HG03575 (cell line): ENCODE data around the gene BRMS1.
"Not testable (repeated sequence)": the region's sequence is repeated elsewhere in the genome, so short reads cannot be mapped to it uniquely, and the experiment has no call there.

Experiments
- ATAC-seq: cut with Tn5 transposase; IDR thresholded peaks from one replicate; pipeline ENCODE4 v1.9.1; 2021; ENCODE audit not compliant: unreplicated experiment, insufficient number of reproducible peaks, low FRiP score; ENCODE audit errors: extremely low read depth

Gene BRMS1

DNA sequence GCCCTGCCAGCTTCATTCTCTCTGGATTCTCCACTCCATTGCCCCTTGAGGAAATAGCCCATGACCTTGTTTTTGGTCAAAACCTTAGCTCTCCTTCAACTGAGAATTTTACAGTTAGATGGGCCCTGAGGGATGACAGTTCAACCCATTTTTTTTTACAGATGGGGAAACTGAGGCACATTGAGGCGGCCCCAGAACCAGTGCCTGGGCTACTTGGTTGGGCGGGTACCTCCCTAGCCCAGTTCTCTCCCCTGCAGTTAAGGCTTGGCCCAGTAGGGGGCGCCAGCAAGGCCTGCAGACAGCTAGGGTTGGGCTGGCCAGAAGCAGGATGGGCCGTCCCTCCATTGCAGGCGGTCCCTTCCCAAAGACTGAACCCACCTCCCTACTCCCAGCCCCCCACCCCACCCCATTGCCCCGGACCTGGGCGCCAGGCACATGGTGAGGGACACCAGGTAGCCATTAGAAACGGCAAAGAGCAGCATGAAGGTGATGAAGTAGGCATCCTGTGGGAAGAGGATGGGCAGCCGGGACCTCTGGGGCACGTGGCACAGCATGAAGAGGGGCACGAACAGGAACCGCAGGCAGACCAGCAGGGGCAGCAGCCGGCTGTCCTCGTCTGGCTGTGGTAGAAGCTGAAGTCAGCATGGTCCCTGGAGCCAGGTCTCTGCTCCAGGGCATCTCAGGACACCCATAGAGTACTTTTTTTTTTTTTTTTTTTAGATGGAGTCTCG lies 19.1 kb upstream of the BRMS1 start:
- no peak for ATAC-seq

DNA sequence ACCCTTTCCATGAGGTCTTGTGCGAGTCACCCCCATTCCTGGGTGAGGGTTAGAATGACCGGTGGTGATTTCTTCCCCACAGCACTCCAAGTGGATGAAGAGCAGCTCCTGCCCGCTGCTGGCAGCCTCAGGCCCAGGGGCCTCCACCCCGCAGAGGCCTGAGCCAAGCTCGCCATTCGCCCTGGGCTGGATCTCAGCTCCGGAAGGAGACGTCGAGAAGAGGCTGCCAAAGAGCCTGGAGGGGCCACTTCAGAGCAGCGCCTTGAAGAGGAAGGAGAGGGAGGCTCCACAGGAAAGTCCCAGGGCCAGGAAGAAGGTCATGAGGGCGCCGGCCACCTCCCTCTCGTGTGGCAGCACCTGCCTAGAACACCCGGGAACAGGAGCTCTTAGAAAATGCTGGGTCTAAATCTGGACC lies 18.3 kb upstream of the BRMS1 start:
- ATAC-seq = no peak

DNA sequence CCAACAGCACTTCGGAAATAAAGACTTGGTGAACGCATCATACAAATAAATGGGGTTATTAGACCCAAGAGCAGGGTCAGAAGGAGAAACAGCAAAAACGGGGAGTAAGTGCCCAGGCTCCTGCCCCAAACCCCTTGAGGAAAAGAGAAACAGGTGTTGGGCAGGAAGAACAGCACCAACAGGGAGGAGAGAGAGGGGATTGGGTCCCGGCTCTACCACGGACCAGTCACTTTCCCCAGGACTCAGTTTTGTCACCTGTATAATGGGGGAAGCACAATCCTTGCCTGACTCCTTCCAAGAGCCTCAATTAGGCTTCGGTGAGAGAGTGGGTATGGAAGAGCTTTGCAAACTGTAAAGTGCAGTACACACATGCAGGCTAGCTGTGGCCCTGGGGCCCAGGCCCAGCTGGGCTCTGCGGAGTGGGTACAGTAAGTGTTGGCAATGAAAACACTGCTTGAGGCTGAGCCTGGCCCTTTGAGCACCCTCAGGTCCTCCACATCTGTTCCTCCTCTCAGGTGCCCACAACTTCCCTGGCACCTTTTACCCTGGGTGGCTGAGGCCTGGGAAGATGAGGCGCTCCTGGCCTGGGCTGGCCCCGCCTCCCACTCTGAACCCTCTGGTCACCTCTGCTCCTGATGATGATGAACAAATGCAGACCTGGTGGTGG lies 17.7 kb upstream of the BRMS1 start:
- no peak for ATAC-seq

DNA sequence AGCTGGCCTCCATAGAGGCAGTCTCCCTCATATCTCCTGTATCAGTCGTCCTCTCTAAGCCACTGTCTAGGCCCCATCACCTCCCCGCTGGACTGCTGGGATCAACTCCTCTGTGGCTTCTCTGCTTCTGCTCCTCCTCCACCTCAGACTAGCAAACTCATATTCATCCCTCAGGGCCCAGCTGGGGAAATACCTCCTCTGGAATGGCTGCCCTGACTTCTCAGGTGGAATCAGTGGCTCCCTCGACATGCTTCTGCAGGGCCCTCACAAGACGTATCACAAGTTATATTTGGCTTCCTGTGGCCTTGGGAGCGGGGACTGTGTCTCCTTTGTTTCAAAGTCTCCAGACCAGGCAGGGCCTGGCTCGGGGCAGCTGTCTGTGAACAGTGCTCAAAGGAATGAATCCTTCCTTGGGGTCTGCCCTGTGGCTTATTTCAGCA lies 16.6 kb upstream of the BRMS1 start:
- ATAC-seq = no peak

DNA sequence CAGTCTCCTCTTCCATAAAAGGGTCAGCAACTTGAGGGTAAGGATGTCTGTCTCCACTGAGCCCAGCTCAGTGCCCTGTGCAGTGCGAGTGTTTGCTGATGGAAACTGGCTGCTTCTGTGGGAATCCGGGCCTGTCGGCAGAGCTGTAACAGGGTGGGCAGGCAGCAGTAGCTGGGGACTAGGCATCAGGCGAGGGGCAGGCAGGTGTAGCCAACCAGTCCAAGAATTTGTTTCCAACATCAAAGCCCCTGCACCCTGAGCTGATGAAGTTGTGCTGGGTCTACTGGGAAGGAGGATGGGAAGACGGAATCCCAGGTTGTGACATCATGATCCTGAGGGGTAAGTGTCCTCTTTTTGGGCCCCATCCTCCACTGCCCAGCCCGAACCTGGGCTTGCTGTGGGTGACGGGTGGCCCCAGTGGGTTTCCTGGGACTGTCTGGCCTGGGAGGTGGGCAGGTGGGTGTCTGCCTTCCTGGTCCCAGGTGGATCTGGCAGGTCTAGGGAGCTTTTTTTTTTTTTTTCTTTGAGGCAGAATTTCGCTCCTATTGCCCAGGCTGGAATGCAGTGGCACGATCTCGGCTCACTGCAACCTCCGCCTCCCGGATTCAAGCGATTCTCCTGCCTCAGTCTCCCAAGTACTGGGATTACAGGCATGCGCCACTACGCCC lies 15.6 kb upstream of the BRMS1 start:
- no peak for ATAC-seq

DNA sequence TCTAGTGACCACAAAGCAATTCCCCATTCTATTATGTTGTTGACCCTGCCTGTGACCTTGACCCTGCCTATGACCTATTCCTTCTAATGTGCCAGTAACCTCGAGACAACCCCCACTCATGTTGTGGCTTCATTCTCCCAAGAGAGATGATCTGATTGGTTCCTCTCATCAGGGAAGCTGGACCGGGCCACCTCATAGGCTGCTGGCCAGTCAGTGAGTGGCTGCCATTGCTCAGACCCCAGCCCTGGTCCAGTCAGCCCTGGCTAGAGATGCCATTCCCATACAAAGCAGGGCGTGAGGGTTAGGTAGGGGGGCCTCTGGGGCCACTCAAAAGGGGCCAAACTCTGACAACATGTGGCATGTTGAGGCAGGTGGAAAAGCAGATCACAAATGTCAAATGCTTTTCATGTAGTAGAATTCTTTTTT lies 14.8 kb upstream of the BRMS1 start:
- ATAC-seq = no peak

DNA sequence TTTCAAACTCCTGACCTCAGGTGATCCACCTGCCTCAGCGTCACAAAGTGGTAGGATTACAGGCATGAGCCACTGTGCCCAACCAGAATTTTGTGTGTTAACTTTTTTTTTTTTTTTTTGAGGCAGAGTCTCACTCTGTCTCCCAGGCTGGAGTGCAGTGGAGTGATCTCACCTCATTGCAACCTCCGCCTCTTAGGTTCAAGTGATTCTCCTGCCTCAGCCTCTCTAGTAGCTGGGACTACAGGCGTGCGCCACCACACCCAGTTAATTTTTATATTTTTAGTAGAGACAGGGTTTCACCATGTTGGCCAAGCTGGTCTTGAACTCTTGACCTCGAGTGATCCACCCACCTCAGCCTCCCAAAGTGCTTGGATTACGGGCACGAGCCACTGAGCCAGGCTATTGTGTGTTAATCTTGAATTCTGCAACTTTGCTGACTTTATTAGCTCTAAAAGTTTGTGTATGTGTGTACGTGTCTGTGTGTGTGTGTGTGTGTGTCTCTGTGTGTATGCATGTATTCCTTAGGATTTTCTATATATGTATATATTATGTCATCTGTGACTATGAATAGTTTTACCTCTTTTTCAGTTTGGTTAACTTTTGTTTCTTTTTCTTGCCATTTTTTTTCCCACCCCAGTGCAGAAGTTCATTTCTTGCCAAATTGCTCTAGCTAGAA lies 5.8 kb upstream of the BRMS1 start:
- not testable (repeated sequence) for ATAC-seq

DNA sequence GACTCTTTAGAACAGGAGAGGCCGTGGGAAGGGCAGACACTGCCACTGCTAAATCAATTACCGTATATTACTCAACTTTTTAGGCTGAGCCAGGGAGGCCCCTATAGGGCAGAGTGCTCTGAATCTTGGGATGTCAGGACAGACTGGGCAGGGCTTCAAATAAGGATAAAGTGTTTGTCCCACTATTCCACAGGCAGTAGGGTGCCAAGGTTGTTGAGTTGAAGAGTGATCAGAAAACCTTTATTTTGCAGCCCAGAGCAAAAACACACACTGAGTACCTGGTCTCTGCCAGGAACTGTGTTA lies 4.1 kb upstream of the BRMS1 start:
- no peak for ATAC-seq

DNA sequence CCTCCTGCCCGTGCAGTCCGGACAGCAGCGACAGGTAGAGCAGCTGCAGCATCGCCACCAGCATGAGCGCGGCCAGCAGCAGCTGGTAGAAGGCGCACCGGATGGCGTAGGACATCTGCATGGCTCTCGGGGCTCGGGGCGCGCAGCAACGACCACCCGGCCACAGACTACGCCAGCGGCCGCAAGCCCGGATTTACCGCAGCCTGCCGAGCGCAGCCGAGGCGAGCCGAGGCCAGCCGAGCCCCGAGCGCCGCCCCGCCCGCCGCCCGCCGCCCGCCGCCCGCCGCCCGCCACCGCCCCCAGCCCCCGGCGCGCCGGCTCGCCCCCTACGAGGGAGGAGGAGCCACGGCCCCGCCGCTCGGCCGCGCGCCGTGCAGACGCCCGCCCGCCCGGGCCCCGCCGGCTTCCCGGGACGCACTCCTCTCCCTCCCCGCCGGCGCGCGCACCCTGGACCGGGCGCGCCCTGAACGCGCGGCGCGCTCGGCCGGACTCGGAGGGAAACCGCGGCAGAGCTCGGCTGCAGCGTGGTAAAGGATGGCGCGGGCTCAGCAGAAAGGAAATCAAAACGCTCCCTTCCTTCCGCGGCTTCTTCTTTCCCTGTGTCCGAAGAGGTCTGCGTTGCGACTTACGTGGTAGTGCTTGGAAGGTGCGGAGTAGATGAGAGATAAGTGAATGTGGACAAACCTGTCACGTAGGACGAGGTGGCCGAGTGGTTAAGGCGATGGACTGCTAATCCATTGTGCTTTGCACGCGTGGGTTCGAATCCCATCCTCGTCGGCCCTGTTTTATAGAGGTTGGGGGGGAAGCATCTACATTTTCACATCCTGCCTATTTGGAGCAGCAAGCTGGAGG lies 2.7 kb upstream of the BRMS1 start, which contains the start of gene B4GAT1:
Gene B4GAT1 (minus strand): TSS at position 205 of the 852 bp plus-strand sequence. CDS start 84 bp downstream, at position 121.
- no peak for ATAC-seq

DNA sequence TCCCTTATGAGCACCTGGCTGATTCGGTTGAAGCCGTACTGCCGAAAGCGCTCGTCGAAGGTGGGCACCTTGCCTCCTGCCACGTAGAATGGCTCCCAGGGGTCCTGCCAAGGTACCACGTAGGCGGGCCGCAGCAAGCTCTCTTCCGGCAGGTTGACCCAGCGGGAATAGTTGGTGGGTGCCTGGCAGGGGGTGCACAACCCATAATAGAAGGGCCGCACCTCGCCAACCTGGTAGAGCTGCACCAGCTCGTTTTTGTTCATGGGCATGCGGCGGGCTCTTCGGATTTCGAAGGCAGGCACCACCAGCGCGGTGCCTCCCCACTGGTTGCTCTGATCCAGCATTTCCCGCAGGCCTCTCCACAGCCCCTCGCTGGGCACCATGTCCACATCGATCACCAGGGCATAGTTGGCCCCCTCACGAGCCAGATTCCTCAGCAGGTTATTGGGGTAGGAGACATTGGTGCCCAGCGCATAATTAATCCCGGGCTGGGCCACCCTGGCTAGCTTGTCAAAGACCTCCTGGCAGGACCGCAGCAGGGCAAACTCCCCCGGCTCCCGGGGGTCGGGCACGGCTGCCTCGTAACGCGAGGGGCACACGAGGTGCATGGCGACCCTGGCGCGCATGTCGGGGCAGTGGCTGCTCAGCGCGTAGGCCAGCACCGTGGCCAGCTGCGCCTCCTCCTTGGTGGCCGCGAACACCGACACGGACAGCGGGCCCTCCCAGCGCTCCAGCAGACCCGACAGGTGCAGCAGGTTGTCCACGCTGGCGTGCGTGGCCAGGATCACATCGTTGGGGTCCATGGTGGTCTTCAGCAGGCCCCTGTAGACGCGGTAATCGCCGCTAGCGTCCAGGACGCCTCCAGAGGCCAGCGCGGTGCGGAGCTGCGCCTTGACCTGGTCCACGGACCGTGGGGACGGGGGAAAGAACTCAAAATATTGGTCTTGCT lies 1.8 kb upstream of the BRMS1 start:
- ATAC-seq = no peak

DNA sequence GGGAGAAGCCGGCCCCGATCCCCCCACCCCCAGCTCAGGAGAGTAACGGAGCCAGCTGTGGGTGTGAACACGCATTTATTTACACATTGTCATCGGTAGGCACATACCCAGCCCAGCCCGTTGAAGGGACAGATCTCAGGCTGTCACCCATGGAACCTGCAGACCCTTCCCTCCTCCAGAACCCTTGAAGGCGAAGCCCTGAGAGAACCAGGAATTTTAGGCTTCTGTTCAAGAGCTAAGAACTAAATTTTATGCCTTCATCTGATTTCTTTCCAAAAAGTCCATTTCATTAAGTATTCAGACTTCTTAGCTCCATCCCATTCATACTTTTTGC lies 379 bp upstream of the BRMS1 start:
- ATAC-seq = no peak

DNA sequence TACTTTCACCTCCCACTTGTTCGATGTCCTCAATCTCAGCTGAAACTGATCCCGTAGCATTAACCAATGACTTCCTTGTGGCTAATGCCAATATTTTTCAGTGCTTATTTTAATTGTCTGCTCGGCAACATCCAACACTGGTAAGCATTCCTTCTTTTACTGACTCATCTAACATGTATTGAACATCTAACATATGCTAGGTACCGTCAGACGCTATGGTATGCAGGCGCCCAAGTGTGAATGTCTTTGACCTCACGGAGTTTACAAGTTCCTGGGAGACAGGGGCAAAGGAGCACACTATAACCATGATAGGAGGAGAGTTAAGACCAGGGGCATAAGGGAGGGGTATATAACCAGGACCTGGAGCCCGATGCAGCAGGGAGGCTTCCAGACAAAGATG lies 1.7 kb downstream of the BRMS1 start:
- no peak for ATAC-seq

DNA sequence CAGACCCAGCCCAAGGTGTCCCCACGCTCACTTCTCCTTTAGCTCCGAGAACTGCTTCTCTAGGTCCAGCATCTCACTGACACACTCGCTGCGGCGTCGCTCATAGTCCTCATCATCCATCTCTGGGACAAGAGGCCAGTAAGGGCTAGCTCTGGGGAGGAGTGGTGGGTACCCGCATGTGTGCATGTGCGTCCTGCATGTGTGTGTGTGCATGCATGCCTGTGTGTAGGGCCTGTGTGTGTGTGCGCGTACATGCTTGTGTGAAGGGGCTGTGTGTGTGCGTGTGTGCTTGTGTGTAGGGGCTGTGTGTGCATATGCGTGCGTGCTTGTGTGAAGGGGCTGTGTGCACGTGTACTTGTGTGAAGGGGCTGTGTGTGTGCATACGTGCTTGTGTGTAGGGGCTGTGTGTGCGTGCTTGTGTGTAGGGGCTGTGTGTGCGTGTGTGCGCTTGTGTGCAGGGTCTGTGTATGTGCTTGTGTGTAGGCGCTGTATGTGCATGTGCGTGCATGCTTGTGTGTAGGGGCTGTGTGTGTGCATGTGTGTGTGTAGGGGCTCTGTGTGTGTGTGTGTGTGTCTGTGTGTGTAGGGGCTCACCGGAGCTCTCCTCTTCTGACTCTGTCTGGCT lies 3.3 kb downstream of the BRMS1 start:
- ATAC-seq = no peak

DNA sequence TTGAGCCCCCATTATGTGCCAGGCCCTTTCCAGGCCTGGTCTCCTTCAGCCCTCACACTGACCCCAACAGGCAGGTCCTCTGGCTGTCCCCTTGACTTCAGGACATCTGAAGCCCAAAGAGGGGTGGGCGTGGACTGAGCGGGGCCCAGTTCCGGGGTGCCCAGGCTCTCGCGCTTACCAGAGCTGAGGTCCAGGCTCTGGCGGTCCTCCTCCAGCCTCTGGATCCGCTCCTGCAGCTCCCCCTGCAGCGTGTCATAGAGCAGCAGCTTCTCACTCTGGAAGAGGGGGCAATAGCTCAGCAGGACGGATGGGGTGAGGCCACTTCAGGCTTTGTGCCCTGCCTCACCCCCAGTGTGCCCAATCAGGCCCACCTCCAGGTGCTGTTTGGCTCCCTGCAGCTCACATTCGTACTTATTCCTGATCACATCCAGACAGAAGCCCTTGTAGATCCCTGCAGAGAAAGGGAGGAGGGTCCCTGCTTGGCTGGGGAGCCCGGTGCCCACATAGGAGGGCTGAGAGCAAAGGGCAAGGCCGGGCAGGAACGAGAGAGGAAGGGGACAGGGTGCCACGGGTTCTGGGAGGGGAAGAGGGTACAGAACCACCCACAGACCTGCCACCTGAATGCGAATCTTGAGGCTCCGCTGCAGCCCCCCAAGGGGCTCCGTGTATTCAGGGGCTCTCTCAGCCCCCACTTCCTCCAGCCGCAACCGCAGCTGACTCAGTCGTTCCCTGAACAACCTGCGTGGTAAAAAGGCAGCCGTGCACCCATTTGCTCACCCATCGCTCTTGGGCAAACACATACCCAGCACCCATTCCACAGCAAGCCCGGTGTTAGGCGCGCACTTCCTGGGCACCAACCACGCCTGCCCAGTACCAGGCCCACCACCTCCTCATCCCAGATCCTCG lies 4.1 kb downstream of the BRMS1 start:
- no peak for ATAC-seq

DNA sequence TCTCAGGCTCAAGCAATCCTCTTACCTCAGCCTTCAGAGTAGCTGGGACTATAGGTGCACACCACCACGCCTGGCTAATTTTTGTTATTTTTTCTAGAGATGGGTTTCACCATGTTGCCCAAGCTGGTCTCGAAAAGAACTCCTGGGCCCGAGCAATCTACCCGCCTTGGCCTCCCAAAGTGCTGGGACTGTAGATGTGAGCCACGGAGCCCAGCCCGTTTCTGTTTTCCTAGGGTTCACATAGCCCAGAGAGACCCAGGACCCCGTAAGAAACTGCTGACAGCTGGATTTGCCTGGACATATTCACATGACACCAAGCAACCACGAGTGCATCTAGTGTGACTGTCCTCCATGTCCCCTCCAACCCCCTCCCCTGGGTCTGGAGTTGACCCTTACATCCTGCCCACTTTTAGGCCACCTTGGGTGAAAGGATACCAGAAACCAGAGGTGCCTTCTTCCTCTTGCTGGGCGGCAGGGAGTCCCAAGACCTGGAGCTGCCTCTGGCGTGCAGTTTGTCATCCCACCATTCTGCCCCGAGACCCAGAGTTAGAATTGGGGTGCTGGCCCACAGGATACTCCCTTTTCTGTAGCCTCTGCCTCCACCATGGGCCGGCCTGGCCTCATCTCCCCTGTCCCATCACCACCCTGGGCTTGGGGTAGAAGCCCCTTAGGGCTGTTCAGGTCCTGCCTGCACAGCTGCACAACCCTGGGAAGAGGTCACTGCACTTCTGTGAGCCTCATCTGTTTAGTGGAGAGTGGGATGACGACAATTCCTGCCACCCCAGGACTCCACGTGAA lies 5.0 kb downstream of the BRMS1 start:
- ATAC-seq = no peak

DNA sequence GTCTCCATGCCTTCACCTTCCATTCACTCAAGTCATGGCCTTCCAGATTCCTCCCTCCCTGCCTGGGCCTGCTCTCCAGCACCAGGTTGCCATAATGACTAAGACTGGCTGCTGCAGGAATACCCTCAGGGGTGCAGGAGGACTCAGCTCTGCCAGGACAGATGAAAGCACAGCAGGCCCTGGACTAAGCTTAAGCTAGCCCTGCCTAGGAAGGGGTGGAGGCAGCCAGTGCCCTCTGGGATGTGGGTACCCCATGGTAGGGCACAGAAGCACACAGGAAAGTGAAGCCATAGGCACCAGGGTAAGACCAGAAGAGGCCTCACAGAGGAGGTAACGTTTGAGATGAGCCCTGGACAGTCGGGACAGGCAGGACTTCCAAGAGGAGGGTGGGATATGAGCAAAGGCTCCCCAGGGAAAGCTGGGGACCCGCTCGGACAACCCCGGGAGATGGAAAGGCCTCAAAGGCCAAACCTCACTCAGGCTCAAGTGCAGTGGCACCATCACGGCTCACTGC lies 5.7 kb downstream of the BRMS1 start:
- no peak for ATAC-seq
